ENCODE measurements around the gene MALRD1. TPM values are rescaled to one million over a fixed set of nuclear protein-coding genes. Genes with fewer than 3 reads are reported as not detected.

Gene MALRD1
- total RNA-seq, 1 experiment from 2014 or later, result 0.50 TPM

DNA sequence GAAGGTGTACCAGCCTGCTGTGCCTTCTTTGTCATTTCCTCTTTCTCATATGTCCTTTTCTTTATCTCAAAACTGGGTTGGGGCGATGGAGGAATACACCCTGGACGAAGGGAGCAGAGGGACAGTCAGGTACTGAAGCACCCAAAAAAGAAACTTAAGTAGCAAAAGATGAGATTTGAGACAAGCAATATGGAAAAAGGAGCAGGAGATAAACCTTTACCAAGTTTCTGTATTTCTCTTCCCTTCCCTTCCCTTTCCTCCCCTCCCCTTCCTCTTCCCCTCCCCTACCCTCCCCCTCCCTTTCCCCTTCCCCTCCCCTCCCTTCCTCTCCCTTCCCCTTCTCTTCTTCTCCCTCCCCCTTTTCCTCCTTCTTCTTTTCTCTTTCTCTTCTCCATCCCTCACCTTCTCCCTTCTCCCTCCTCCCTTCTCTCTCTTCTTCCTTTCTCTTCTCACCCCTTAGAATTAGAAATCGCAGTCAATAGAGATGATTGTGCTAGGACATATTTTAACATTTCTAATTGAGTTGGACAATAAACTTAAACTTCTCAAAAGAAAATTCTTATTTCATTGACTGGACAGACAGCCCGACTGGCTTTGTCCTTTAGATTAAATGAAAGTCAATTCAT lies 652.9 kb downstream of the MALRD1 start (continued):
- TF ChIP-seq TCF7 (CRISPR knock-in tag; IDR thresholded peaks at IDR 0.05; ENCODE audit: low read depth), result no peak
- TF ChIP-seq, protein P1, sequence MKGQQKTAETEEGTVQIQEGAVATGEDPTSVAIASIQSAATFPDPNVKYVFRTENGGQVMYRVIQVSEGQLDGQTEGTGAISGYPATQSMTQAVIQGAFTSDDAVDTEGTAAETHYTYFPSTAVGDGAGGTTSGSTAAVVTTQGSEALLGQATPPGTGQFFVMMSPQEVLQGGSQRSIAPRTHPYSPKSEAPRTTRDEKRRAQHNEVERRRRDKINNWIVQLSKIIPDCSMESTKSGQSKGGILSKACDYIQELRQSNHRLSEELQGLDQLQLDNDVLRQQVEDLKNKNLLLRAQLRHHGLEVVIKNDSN (CRISPR knock-in tag; IDR thresholded peaks at IDR 0.05), result no peak

DNA sequence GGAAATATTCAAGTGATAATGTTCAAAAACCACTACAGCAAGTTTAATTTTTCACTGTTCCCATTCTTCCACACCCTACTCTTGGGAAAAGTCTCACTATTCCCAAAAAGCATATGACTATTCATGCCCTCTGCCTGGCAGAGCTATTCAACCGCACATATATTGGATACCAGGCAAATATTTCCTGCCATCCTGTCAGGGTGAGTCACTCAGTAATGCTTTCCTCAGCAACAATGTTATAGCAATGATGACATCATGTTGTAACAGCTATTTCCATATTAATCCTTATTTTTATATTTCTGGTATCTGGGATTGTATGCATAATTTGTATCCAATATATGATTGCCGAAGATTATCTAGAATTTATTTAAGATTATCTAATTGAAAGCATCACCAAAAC lies 653.6 kb downstream of the MALRD1 start:
- CTCF ChIA-PET, result no interaction called here
- TF ChIP-seq TP53 (CRISPR knock-in tag; IDR thresholded peaks at IDR 0.05) (no peak), ATF1 (CRISPR knock-in tag; IDR thresholded peaks at IDR 0.05) (no peak), ZNF263 (CRISPR knock-in tag; IDR thresholded peaks at IDR 0.05; ENCODE audit: low read depth) (no peak), FOXK1 (CRISPR knock-in tag; IDR thresholded peaks at IDR 0.05) (no peak), NR3C1 (CRISPR knock-in tag; conservative IDR thresholded peaks at IDR 0.05; ENCODE audit: low read depth) (no peak), ZBTB21 (CRISPR knock-in tag; IDR thresholded peaks at IDR 0.05; ENCODE audit: borderline replicate concordance) (no peak), HMGA2 (CRISPR knock-in tag; IDR thresholded peaks at IDR 0.05) (no peak), MXD4 (CRISPR knock-in tag; IDR thresholded peaks at IDR 0.05; ENCODE audit: borderline replicate concordance) (no peak), IRF2 (CRISPR knock-in tag; IDR thresholded peaks at IDR 0.05; ENCODE audit: borderline replicate concordance, low read depth) (no peak), NR1H2 (CRISPR knock-in tag; IDR thresholded peaks at IDR 0.05) (no peak), NFE2L1 (CRISPR knock-in tag; IDR thresholded peaks at IDR 0.05) (no peak), SMAD4 (CRISPR knock-in tag; IDR thresholded peaks at IDR 0.05) (no peak)
- TF ChIP-seq, protein P2, sequence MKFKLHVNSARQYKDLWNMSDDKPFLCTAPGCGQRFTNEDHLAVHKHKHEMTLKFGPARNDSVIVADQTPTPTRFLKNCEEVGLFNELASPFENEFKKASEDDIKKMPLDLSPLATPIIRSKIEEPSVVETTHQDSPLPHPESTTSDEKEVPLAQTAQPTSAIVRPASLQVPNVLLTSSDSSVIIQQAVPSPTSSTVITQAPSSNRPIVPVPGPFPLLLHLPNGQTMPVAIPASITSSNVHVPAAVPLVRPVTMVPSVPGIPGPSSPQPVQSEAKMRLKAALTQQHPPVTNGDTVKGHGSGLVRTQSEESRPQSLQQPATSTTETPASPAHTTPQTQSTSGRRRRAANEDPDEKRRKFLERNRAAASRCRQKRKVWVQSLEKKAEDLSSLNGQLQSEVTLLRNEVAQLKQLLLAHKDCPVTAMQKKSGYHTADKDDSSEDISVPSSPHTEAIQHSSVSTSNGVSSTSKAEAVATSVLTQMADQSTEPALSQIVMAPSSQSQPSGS (CRISPR knock-in tag; IDR thresholded peaks at IDR 0.05; ENCODE audit: borderline replicate concordance, low read depth), result no peak
- TF ChIP-seq, protein P3, sequence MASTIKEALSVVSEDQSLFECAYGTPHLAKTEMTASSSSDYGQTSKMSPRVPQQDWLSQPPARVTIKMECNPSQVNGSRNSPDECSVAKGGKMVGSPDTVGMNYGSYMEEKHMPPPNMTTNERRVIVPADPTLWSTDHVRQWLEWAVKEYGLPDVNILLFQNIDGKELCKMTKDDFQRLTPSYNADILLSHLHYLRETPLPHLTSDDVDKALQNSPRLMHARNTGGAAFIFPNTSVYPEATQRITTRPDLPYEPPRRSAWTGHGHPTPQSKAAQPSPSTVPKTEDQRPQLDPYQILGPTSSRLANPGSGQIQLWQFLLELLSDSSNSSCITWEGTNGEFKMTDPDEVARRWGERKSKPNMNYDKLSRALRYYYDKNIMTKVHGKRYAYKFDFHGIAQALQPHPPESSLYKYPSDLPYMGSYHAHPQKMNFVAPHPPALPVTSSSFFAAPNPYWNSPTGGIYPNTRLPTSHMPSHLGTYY (CRISPR knock-in tag; IDR thresholded peaks at IDR 0.05), result no peak
- TF ChIP-seq, protein P4, sequence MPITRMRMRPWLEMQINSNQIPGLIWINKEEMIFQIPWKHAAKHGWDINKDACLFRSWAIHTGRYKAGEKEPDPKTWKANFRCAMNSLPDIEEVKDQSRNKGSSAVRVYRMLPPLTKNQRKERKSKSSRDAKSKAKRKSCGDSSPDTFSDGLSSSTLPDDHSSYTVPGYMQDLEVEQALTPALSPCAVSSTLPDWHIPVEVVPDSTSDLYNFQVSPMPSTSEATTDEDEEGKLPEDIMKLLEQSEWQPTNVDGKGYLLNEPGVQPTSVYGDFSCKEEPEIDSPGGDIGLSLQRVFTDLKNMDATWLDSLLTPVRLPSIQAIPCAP (CRISPR knock-in tag; IDR thresholded peaks at IDR 0.05), result no peak
- TF ChIP-seq, protein P5, sequence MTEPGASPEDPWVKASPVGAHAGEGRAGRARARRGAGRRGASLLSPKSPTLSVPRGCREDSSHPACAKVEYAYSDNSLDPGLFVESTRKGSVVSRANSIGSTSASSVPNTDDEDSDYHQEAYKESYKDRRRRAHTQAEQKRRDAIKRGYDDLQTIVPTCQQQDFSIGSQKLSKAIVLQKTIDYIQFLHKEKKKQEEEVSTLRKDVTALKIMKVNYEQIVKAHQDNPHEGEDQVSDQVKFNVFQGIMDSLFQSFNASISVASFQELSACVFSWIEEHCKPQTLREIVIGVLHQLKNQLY (CRISPR knock-in tag; IDR thresholded peaks at IDR 0.05), result no peak
- TF ChIP-seq, protein P6, sequence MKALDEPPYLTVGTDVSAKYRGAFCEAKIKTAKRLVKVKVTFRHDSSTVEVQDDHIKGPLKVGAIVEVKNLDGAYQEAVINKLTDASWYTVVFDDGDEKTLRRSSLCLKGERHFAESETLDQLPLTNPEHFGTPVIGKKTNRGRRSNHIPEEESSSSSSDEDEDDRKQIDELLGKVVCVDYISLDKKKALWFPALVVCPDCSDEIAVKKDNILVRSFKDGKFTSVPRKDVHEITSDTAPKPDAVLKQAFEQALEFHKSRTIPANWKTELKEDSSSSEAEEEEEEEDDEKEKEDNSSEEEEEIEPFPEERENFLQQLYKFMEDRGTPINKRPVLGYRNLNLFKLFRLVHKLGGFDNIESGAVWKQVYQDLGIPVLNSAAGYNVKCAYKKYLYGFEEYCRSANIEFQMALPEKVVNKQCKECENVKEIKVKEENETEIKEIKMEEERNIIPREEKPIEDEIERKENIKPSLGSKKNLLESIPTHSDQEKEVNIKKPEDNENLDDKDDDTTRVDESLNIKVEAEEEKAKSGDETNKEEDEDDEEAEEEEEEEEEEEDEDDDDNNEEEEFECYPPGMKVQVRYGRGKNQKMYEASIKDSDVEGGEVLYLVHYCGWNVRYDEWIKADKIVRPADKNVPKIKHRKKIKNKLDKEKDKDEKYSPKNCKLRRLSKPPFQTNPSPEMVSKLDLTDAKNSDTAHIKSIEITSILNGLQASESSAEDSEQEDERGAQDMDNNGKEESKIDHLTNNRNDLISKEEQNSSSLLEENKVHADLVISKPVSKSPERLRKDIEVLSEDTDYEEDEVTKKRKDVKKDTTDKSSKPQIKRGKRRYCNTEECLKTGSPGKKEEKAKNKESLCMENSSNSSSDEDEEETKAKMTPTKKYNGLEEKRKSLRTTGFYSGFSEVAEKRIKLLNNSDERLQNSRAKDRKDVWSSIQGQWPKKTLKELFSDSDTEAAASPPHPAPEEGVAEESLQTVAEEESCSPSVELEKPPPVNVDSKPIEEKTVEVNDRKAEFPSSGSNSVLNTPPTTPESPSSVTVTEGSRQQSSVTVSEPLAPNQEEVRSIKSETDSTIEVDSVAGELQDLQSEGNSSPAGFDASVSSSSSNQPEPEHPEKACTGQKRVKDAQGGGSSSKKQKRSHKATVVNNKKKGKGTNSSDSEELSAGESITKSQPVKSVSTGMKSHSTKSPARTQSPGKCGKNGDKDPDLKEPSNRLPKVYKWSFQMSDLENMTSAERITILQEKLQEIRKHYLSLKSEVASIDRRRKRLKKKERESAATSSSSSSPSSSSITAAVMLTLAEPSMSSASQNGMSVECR (CRISPR knock-in tag; IDR thresholded peaks at IDR 0.05; ENCODE audit: borderline replicate concordance), result no peak
- ATAC-seq (no peak), DNase-seq (ENCODE audit: low spot score) (no peak)
- H3K9me3 Mint-ChIP-seq, result 0 out of 2 replicates have a peak, but pooled peaks cover 5% of the 10 kb centered on the region
- peaks cover 4% of the 10 kb centered on the region; the same call in 1 of the 2 replicates for H3K4me1 Mint-ChIP-seq
- H3K27ac Mint-ChIP-seq, result no peak overlapping the region
- POLR2A ChIA-PET, result no interaction called here
- no peak overlapping the region for H3K4me3 Mint-ChIP-seq
- no peaks in the 10 kb centered on the region for H3K27me3 Mint-ChIP-seq (ENCODE audit: low read depth)
- H3K36me3 Mint-ChIP-seq, result no peaks in the 10 kb centered on the region
